ENCODE data around the gene ENOX1.

GRCh38 chr13:43297967-43298678 is 488.6 kb downstream of the ENOX1 start:
- TF ChIP-seq STAT6 (CRISPR knock-in tag; conservative IDR thresholded peaks at IDR 0.05; ENCODE audit: low read depth): no peak
- no peak for TF ChIP-seq ETV6 (CRISPR knock-in tag; IDR thresholded peaks at IDR 0.05)
- TF ChIP-seq, protein P1, sequence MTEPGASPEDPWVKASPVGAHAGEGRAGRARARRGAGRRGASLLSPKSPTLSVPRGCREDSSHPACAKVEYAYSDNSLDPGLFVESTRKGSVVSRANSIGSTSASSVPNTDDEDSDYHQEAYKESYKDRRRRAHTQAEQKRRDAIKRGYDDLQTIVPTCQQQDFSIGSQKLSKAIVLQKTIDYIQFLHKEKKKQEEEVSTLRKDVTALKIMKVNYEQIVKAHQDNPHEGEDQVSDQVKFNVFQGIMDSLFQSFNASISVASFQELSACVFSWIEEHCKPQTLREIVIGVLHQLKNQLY (CRISPR knock-in tag; IDR thresholded peaks at IDR 0.05): no peak
- no peak for TF ChIP-seq ATF1 (CRISPR knock-in tag; IDR thresholded peaks at IDR 0.05)
- TF ChIP-seq, protein P2, sequence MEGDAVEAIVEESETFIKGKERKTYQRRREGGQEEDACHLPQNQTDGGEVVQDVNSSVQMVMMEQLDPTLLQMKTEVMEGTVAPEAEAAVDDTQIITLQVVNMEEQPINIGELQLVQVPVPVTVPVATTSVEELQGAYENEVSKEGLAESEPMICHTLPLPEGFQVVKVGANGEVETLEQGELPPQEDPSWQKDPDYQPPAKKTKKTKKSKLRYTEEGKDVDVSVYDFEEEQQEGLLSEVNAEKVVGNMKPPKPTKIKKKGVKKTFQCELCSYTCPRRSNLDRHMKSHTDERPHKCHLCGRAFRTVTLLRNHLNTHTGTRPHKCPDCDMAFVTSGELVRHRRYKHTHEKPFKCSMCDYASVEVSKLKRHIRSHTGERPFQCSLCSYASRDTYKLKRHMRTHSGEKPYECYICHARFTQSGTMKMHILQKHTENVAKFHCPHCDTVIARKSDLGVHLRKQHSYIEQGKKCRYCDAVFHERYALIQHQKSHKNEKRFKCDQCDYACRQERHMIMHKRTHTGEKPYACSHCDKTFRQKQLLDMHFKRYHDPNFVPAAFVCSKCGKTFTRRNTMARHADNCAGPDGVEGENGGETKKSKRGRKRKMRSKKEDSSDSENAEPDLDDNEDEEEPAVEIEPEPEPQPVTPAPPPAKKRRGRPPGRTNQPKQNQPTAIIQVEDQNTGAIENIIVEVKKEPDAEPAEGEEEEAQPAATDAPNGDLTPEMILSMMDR (IDR thresholded peaks at IDR 0.05): no peak
- no peak for TF ChIP-seq SP1 (CRISPR knock-in tag; conservative IDR thresholded peaks at IDR 0.05)
- TF ChIP-seq CDX4 (CRISPR knock-in tag; IDR thresholded peaks at IDR 0.05; ENCODE audit: borderline replicate concordance): no peak
- TF ChIP-seq MAX (CRISPR knock-in tag; IDR thresholded peaks at IDR 0.05): no peak
- TF ChIP-seq, protein P3, sequence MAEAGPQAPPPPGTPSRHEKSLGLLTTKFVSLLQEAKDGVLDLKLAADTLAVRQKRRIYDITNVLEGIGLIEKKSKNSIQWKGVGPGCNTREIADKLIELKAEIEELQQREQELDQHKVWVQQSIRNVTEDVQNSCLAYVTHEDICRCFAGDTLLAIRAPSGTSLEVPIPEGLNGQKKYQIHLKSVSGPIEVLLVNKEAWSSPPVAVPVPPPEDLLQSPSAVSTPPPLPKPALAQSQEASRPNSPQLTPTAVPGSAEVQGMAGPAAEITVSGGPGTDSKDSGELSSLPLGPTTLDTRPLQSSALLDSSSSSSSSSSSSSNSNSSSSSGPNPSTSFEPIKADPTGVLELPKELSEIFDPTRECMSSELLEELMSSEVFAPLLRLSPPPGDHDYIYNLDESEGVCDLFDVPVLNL (CRISPR knock-in tag; IDR thresholded peaks at IDR 0.05; ENCODE audit: borderline replicate concordance, low read depth): no peak
- TF ChIP-seq, protein P4, sequence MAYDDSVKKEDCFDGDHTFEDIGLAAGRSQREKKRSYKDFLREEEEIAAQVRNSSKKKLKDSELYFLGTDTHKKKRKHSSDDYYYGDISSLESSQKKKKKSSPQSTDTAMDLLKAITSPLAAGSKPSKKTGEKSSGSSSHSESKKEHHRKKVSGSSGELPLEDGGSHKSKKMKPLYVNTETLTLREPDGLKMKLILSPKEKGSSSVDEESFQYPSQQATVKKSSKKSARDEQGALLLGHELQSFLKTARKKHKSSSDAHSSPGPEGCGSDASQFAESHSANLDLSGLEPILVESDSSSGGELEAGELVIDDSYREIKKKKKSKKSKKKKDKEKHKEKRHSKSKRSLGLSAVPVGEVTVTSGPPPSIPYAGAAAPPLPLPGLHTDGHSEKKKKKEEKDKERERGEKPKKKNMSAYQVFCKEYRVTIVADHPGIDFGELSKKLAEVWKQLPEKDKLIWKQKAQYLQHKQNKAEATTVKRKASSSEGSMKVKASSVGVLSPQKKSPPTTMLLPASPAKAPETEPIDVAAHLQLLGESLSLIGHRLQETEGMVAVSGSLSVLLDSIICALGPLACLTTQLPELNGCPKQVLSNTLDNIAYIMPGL (CRISPR knock-in tag; IDR thresholded peaks at IDR 0.05): no peak
- TF ChIP-seq, protein P5, sequence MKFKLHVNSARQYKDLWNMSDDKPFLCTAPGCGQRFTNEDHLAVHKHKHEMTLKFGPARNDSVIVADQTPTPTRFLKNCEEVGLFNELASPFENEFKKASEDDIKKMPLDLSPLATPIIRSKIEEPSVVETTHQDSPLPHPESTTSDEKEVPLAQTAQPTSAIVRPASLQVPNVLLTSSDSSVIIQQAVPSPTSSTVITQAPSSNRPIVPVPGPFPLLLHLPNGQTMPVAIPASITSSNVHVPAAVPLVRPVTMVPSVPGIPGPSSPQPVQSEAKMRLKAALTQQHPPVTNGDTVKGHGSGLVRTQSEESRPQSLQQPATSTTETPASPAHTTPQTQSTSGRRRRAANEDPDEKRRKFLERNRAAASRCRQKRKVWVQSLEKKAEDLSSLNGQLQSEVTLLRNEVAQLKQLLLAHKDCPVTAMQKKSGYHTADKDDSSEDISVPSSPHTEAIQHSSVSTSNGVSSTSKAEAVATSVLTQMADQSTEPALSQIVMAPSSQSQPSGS (CRISPR knock-in tag; IDR thresholded peaks at IDR 0.05; ENCODE audit: borderline replicate concordance, low read depth): no peak
- TF ChIP-seq USF1 (CRISPR knock-in tag; IDR thresholded peaks at IDR 0.05): no peak
